ENCODE data around the gene SIM1.

The SIM1 gene

DNA sequence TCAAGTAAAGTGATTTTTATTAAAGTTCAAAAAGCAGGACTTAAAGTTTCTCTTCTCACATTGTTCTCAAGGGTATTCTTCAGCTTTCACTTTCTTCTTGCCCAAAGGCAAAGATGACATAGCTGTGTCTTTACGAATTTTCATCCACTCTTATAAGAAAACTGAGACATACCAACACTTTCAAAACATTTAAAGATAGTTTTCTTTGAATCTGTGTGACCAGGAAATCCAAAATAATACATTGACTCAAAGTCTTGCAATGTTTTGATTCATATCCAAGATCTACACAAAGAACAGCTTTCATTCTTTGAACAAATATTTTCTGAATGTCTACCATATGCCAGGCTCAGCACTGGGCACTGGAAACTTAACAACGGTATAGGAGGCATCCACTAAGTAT lies 117.9 kb downstream of the SIM1 start:
- no peaks in the 10 kb centered on the region for H4K20me1 ChIP-seq (ENCODE audit: insufficient read depth, low read length)
- H3K9ac ChIP-seq (ENCODE audit: low read depth, low read length): peak overlapping the region; percentile 61
- peak overlapping the region; percentile 97 for H3K27ac ChIP-seq (ENCODE audit: low read length)
- peak overlapping the region; percentile 54 for H3K4me2 ChIP-seq (ENCODE audit: insufficient read depth, low read length)
- H3K27me3 ChIP-seq (ENCODE audit: insufficient read depth, low read length, poor library complexity): no peaks in the 10 kb centered on the region
- no peak for TF ChIP-seq EZH2 (IDR thresholded peaks at IDR 0.05; ENCODE audit: borderline replicate concordance, low read depth, low read length, severe bottlenecking)
- TF ChIP-seq, protein P1, sequence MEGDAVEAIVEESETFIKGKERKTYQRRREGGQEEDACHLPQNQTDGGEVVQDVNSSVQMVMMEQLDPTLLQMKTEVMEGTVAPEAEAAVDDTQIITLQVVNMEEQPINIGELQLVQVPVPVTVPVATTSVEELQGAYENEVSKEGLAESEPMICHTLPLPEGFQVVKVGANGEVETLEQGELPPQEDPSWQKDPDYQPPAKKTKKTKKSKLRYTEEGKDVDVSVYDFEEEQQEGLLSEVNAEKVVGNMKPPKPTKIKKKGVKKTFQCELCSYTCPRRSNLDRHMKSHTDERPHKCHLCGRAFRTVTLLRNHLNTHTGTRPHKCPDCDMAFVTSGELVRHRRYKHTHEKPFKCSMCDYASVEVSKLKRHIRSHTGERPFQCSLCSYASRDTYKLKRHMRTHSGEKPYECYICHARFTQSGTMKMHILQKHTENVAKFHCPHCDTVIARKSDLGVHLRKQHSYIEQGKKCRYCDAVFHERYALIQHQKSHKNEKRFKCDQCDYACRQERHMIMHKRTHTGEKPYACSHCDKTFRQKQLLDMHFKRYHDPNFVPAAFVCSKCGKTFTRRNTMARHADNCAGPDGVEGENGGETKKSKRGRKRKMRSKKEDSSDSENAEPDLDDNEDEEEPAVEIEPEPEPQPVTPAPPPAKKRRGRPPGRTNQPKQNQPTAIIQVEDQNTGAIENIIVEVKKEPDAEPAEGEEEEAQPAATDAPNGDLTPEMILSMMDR (IDR thresholded peaks at IDR 0.05; ENCODE audit: borderline replicate concordance, extremely low read depth, low read length, poor library complexity, severe bottlenecking): no peak
- H3K9me3 ChIP-seq (ENCODE audit: insufficient read depth, low read length, severe bottlenecking): no peaks in the 10 kb centered on the region
- H3K36me3 ChIP-seq (ENCODE audit: insufficient read depth, low read length): no peaks in the 10 kb centered on the region
- H2AFZ ChIP-seq (ENCODE audit: low read depth, low read length): peak overlapping the region; percentile 70
- no peaks in the 10 kb centered on the region for H3K79me2 ChIP-seq (ENCODE audit: insufficient read depth, low read length)
- peak overlapping the region in 1 of 2 experiments; percentile 6; a peak in 1 of 4 replicates for H3K4me3 ChIP-seq (ENCODE audit: low read depth in 1 of 2, low read length in 2 of 2)
- no peak for DNase-seq
- ATAC-seq (ENCODE audit: insufficient read depth, low read depth): peak; percentile 22; the same call in 1 of the 3 replicates
- H3K4me1 ChIP-seq (ENCODE audit: insufficient read depth, low read length): peaks cover 76% of the 10 kb centered on the region

DNA sequence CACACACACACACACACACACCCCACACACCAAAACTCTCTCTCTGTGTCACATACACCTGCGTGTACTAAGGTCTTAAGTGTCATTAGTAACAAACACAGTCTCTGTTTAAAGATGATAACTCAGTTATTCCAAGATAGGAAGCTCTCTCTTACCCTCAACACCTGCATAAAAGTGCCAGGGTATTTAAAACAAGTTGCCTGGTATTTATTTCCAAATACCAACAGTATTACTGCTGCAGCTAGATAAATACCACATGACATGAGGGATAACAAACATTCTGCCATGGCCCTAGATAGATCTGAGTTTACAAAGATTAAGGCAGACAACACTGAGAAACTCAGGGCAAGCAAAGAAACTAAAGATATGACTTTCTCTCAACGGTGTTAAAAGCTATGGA lies 118.5 kb downstream of the SIM1 start:
- peak overlapping the region; percentile 70 for H2AFZ ChIP-seq (ENCODE audit: low read depth, low read length)

DNA sequence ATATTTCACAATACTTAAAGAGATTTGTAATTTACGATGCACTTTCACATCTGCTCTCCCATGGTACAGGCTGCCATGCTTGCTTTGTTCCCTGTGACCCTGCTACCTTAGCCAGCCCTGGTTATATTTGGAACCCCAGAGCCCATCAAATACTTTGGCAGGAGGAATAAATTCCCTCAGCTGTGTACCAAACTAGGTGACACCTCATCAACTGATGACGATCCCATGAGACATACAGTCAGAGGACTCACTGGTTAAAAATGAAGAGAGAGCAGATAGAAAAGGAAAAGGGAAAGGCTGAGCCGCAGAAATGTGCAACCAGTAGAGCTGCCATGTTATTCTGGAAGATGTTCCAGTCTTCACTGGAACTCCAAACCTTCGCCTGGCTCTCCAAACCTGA lies 120.0 kb downstream of the SIM1 start:
- Histone ChIP-seq H3K27ac (ENCODE audit: low read length) (peak overlapping the region; percentile 97), H2AFZ (ENCODE audit: low read depth, low read length) (peak overlapping the region; percentile 70), H3K9ac (ENCODE audit: low read depth, low read length) (no peak overlapping the region), H3K27me3 (ENCODE audit: insufficient read depth, low read length, poor library complexity) (no peaks in the 10 kb centered on the region), H3K4me2 (ENCODE audit: insufficient read depth, low read length) (no peak overlapping the region), H3K4me1 (ENCODE audit: insufficient read depth, low read length) (peaks cover 71% of the 10 kb centered on the region), H4K20me1 (ENCODE audit: insufficient read depth, low read length) (no peaks in the 10 kb centered on the region), H3K4me3 (ENCODE audit: low read depth in 1 of 2, low read length in 2 of 2) (no peak overlapping the region), H3K36me3 (ENCODE audit: insufficient read depth, low read length) (no peaks in the 10 kb centered on the region), H3K79me2 (ENCODE audit: insufficient read depth, low read length) (no peaks in the 10 kb centered on the region), H3K9me3 (ENCODE audit: insufficient read depth, low read length, severe bottlenecking) (no peaks in the 10 kb centered on the region)
- no peak for TF ChIP-seq EZH2 (IDR thresholded peaks at IDR 0.05; ENCODE audit: borderline replicate concordance, low read depth, low read length, severe bottlenecking)
- TF ChIP-seq, protein P1 (IDR thresholded peaks at IDR 0.05; ENCODE audit: borderline replicate concordance, extremely low read depth, low read length, poor library complexity, severe bottlenecking): no peak
- no peak for ATAC-seq (ENCODE audit: insufficient read depth, low read depth)
- no peak for DNase-seq

More for the DNA sequence above, 118.5 kb downstream of the SIM1 start:
- Histone ChIP-seq H3K4me3 (ENCODE audit: low read depth in 1 of 2, low read length in 2 of 2) (peak overlapping the region in 1 of 2 experiments; percentile 19; a peak in 1 of 4 replicates), H3K9ac (ENCODE audit: low read depth, low read length) (peak overlapping the region; percentile 61), H3K36me3 (ENCODE audit: insufficient read depth, low read length) (no peaks in the 10 kb centered on the region), H3K27me3 (ENCODE audit: insufficient read depth, low read length, poor library complexity) (no peaks in the 10 kb centered on the region), H3K27ac (ENCODE audit: low read length) (peak overlapping the region; percentile 97), H4K20me1 (ENCODE audit: insufficient read depth, low read length) (no peaks in the 10 kb centered on the region), H3K9me3 (ENCODE audit: insufficient read depth, low read length, severe bottlenecking) (no peaks in the 10 kb centered on the region), H3K4me2 (ENCODE audit: insufficient read depth, low read length) (peak overlapping the region; percentile 54), H3K4me1 (ENCODE audit: insufficient read depth, low read length) (peaks cover 76% of the 10 kb centered on the region), H3K79me2 (ENCODE audit: insufficient read depth, low read length) (no peaks in the 10 kb centered on the region)
- TF ChIP-seq, protein P1 (IDR thresholded peaks at IDR 0.05; ENCODE audit: borderline replicate concordance, extremely low read depth, low read length, poor library complexity, severe bottlenecking): no peak
- no peak for TF ChIP-seq EZH2 (IDR thresholded peaks at IDR 0.05; ENCODE audit: borderline replicate concordance, low read depth, low read length, severe bottlenecking)
- peak; percentile 37 for ATAC-seq (ENCODE audit: insufficient read depth, low read depth)
- no peak for DNase-seq

All from DND-41 (cell line).